Endothelial cell of umbilical vein (primary cell): ENCODE data around the gene FRMPD1. TPM values are rescaled to one million over a fixed set of nuclear protein-coding genes. Genes with fewer than 3 reads are reported as not detected.

Source experiments
- BruUV-seq: library from RNA; stranded (reverse); fragments of 400-500 nt; replicated peaks from 2 replicates; lab custom pipeline; 2021; lab: Mats Ljungman, UMichigan
- CTCF ChIA-PET: fragments of 300-600, 350-600 bp; sonication (Branson Sonifier 250); formaldehyde crosslinking; loops from one replicate; lab custom pipeline; 2021; ENCODE audit warnings: antibody characterized with exemption, inconsistent platforms; lab: Charles Lee
- POLR2A ChIA-PET: fragments of 300-600, 350-600 bp; sonication (Branson Sonifier 250); formaldehyde crosslinking; loops from one replicate; lab custom pipeline; 2021; ENCODE audit warnings: antibody characterized with exemption, inconsistent platforms; lab: Charles Lee
- DNase-seq: peaks from one replicate; pipeline ENCODE4 v3.0.0-alpha.2; 2011; ENCODE audit warnings: low read depth, low spot score
- FAIRE-seq: peaks from 2 replicates; lab custom pipeline; 2011; peaks lifted over from hg19 to GRCh38; lab: Jason Lieb, UNC
- H2AFZ ChIP-seq: 2 replicates; pipeline ENCODE4 v1.6.0; 2012; ENCODE audit warnings: low read depth, low read length, control low read depth, inconsistent platforms
- H3K27ac ChIP-seq: 2 replicates; pipeline ENCODE4 v1.5.1; 2011; ENCODE audit warnings: low read depth, mild to moderate bottlenecking, control low read depth, low read length, moderate library complexity; ENCODE audit not compliant: insufficient read depth
- H3K27me3 ChIP-seq, 2 experiments: 2 replicates each; pipeline versions ENCODE4 v1.6.0 to v1.6.1; 2011; ENCODE audit warnings: low read length in 2 of 2, mixed read lengths in 1 of 2; ENCODE audit not compliant: control insufficient read depth in 2 of 2, insufficient read depth in 2 of 2
- H3K36me3 ChIP-seq, 2 experiments: 2 replicates in 1 of 2; 3 replicates in 1 of 2; pipeline ENCODE4 v1.5.1; 2011; ENCODE audit warnings: low read length in 2 of 2, mild to moderate bottlenecking in 1 of 2, moderate library complexity in 1 of 2; ENCODE audit not compliant: control insufficient read depth in 2 of 2, insufficient read depth in 2 of 2; ENCODE audit errors: extremely low read depth in 1 of 2
- H3K4me1 ChIP-seq: 3 replicates; pipeline ENCODE4 v1.5.1; 2011; ENCODE audit warnings: mild to moderate bottlenecking, low read length; ENCODE audit not compliant: control insufficient read depth, insufficient read depth; ENCODE audit errors: extremely low read depth
- H3K4me2 ChIP-seq: 2 replicates; pipeline ENCODE4 v1.6.1; 2011; ENCODE audit warnings: low read length, control low read depth, mixed read lengths; ENCODE audit not compliant: insufficient read depth
- H3K4me3 ChIP-seq, 3 experiments: fragments of 200-600 bp in 1 of 3; sonication (generic), shearing (Covaris generic) in 1 of 3; replicated peaks in 1 of 3; 2 replicates each; pipeline ENCODE4 v1.5.1; 2011 to 2016; ENCODE audit warnings: control low read depth in 3 of 3, low read length in 3 of 3, mild to moderate bottlenecking in 2 of 3, inconsistent platforms in 1 of 3, low read depth in 1 of 3, moderate library complexity in 1 of 3; ENCODE audit not compliant: insufficient read depth in 1 of 3
- H3K79me2 ChIP-seq: 2 replicates; pipeline ENCODE4 v1.6.0; 2012; ENCODE audit warnings: low read length, inconsistent platforms; ENCODE audit not compliant: control insufficient read depth, insufficient read depth
- H3K9ac ChIP-seq: replicated peaks from 2 replicates; pipeline ENCODE3; 2011; ENCODE audit warnings: low read length, control low read depth; ENCODE audit not compliant: insufficient read depth; ENCODE audit errors: extremely low read depth
- H3K9me1 ChIP-seq: replicated peaks from 3 replicates; pipeline ENCODE4 v1.6.0; 2011; ENCODE audit warnings: mild to moderate bottlenecking, low read length; ENCODE audit not compliant: control insufficient read depth, insufficient read depth; ENCODE audit errors: extremely low read depth
- H3K9me3 ChIP-seq: replicated peaks from 2 replicates; pipeline ENCODE4 v1.5.1; 2012; ENCODE audit warnings: low read length, inconsistent platforms; ENCODE audit not compliant: control insufficient read depth, insufficient read depth
- H4K20me1 ChIP-seq: replicated peaks from 2 replicates; pipeline ENCODE3; 2011; ENCODE audit warnings: mild to moderate bottlenecking, low read length; ENCODE audit not compliant: control insufficient read depth, insufficient read depth; ENCODE audit errors: extremely low read depth
- EZH2 ChIP-seq: IDR thresholded peaks from 2 replicates; pipeline ENCODE4 v1.6.1; 2012; ENCODE audit warnings: borderline replicate concordance, low read depth, mild to moderate bottlenecking, moderate library complexity, low read length, inconsistent platforms; ENCODE audit not compliant: severe bottlenecking
- FOS ChIP-seq: IDR thresholded peaks from 2 replicates; pipeline ENCODE4 v1.6.1; 2011; ENCODE audit warnings: mild to moderate bottlenecking, low read length, moderate library complexity, borderline replicate concordance; ENCODE audit not compliant: insufficient read depth
- GATA2 ChIP-seq: IDR thresholded peaks from 2 replicates; pipeline ENCODE4 v1.7.0; 2011; ENCODE audit warnings: low read depth, mild to moderate bottlenecking, moderate library complexity, mixed read lengths, low read length; ENCODE audit not compliant: insufficient read length, insufficient read depth
- JUN ChIP-seq: IDR thresholded peaks from 2 replicates; pipeline ENCODE4 v1.6.1; 2011; ENCODE audit warnings: borderline replicate concordance, low read depth; ENCODE audit not compliant: insufficient read length, insufficient read depth
- MYC ChIP-seq: IDR thresholded peaks from one replicate; pipeline ENCODE4 v1.6.1; 2011; ENCODE audit warnings: mild to moderate bottlenecking, low read depth, low read length
- POLR2A ChIP-seq: IDR thresholded peaks from 2 replicates; pipeline ENCODE4 v1.6.1; 2012; ENCODE audit warnings: low read depth, mild to moderate bottlenecking, control low read depth, low read length
- POLR2AphosphoS5 ChIP-seq: IDR thresholded peaks from 2 replicates; pipeline ENCODE4 v1.6.1; 2012; ENCODE audit warnings: low read depth, mild to moderate bottlenecking, control low read depth, low read length, moderate library complexity; ENCODE audit not compliant: insufficient read depth
- dilution Hi-C: fragments of 300-500 bp; cut with MboI; formaldehyde crosslinking; loops from one replicate; pipeline ENCODE4 v1.15.0; 2019; ENCODE audit warnings: low sequenced_read_pairs; ENCODE audit not compliant: extremely low pct_ligation_motif_present
- intact Hi-C: fragments of 100-400 bp; cut with micrococcal nuclease; formaldehyde crosslinking; loops from one replicate; pipeline ENCODE4 v1.10.0; 2022
- polyA plus RNA-seq, 4 experiments: library from polyadenylated mRNA; depleted of rRNA in 3 of 4; stranded (reverse) in 3 of 4; unstranded in 1 of 4; fragments of >200 nt; gene quantifications; 2 replicates each; pipeline versions ENCODE4 v1.2.1 to v1.2.3, GENCODE V29; 2011 to 2012; ENCODE audit warnings: missing spikeins in 1 of 4
- total RNA-seq: library from RNA; stranded (reverse); gene quantifications from 2 replicates; pipeline ENCODE4 v1.2.3, GENCODE V29; 2021
- TF ChIP-seq, protein P1 (sequence below), 2 donors: IDR thresholded peaks; 1 replicate in 1 of 2; 2 replicates in 1 of 2; pipeline ENCODE4 v1.5.1; 2011; ENCODE audit warnings: low read length in 2 of 2, mild to moderate bottlenecking in 2 of 2, moderate library complexity in 2 of 2, control low read depth in 1 of 2, inconsistent platforms in 1 of 2, low read depth in 1 of 2; ENCODE audit not compliant: insufficient read depth in 1 of 2; ENCODE audit errors: extremely low read depth in 1 of 2
- TF ChIP-seq, protein P2 (sequence below): IDR thresholded peaks from 2 replicates; pipeline ENCODE4 v1.6.1; 2011; ENCODE audit not compliant: insufficient read depth, insufficient read length

FRMPD1 gene
- total and polyA plus RNA-seq, 2 donors (not counting 3 experiments of a cell fraction or from before 2014, with no cell fraction given) = not detected

DNA sequence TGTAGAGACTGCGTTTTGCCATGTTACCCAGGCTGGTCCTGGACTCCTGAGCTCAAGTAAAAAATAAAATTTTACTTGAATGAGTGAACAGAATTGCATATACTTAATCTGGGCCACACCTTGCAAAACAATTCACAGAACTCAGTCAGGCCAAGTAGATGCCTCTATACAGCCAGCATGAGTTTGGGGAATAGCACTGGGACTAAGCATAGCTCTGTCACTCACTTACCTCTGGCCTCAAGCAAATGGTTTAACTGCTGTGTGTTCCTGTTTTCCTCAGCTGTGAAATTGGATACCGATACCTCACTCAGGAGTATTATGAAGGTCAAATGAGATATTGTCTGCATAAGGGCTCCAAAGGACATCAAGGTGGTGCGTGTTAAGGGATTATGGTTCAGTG, 10.9 kb upstream of the FRMPD1 start:
- H3K4me1 ChIP-seq = no peaks in the 10 kb centered on the region
- no peaks in the 10 kb centered on the region for H3K9me3 ChIP-seq
- CTCF ChIA-PET = interaction anchor here (2.9 kb wide), 1 partner anchor 12 kb away, joined by 8 read pairs; no protein-coding TSS in a partner anchor
- FAIRE-seq = no peak
- no peaks in the 10 kb centered on the region for H4K20me1 ChIP-seq
- intact Hi-C loops = loop anchor here (10.0 kb wide), 1 partner anchor 85 kb away; no protein-coding TSS in a partner anchor
- no peak for DNase-seq
- no TSS peak for BruUV-seq
- TF ChIP-seq POLR2AphosphoS5 (no peak), MYC (no peak), FOS (no peak), GATA2 (no peak), JUN (no peak), POLR2A (no peak), EZH2 (no peak)
- TF ChIP-seq, protein P1, sequence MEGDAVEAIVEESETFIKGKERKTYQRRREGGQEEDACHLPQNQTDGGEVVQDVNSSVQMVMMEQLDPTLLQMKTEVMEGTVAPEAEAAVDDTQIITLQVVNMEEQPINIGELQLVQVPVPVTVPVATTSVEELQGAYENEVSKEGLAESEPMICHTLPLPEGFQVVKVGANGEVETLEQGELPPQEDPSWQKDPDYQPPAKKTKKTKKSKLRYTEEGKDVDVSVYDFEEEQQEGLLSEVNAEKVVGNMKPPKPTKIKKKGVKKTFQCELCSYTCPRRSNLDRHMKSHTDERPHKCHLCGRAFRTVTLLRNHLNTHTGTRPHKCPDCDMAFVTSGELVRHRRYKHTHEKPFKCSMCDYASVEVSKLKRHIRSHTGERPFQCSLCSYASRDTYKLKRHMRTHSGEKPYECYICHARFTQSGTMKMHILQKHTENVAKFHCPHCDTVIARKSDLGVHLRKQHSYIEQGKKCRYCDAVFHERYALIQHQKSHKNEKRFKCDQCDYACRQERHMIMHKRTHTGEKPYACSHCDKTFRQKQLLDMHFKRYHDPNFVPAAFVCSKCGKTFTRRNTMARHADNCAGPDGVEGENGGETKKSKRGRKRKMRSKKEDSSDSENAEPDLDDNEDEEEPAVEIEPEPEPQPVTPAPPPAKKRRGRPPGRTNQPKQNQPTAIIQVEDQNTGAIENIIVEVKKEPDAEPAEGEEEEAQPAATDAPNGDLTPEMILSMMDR (IDR thresholded peaks at IDR 0.05; ENCODE audit: extremely low read depth in 1 of 2, insufficient read depth in 1 of 2, low read depth in 1 of 2, low read length in 2 of 2) = no peak
- TF ChIP-seq, protein P2, sequence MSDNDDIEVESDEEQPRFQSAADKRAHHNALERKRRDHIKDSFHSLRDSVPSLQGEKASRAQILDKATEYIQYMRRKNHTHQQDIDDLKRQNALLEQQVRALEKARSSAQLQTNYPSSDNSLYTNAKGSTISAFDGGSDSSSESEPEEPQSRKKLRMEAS = no peak
- H3K27me3 ChIP-seq = peaks cover 14 to 27% of the 10 kb centered on the region in 2 experiments
- dilution Hi-C loops = no loop called here
- no peak overlapping the region for H3K4me3 ChIP-seq
- no peak overlapping the region for H2AFZ ChIP-seq
- H3K9me1 ChIP-seq = no peaks in the 10 kb centered on the region
- no peaks in the 10 kb centered on the region for H3K36me3 ChIP-seq
- H3K9ac ChIP-seq = no peak overlapping the region
- H3K79me2 ChIP-seq = no peaks in the 10 kb centered on the region
- POLR2A ChIA-PET = no interaction called here
- H3K4me2 ChIP-seq = no peak overlapping the region
- no peak overlapping the region for H3K27ac ChIP-seq
